Heart right ventricle (tissue), 16 donors: Measurements from ENCODE around the gene SLC28A3. TPM values are rescaled to one million over a fixed set of nuclear protein-coding genes. Genes with fewer than 3 reads are reported as not detected.

ENCODE experiments used
- ATAC-seq, 8 donors: fragments of 200-7000 bp; cut with Tn5 transposase; one replicate each; pipeline ENCODE4 v1.9.1; 2020; ENCODE audit warnings: mild to moderate bottlenecking in 8 of 8, moderate library complexity in 8 of 8, moderate number of reproducible peaks in 1 of 8
- DNase-seq, 2 donors: peaks; one replicate each; pipeline ENCODE4 v3.0.0-alpha.2; 2020
- H3K27ac ChIP-seq, 10 donors: fragments of 200-600 bp; sonication (generic) in 2 of 10; one replicate each; pipeline versions ENCODE4 v1.5.0 to v1.8.0; 2020 to 2022; ENCODE audit warnings: mild to moderate bottlenecking in 3 of 10
- H3K27me3 ChIP-seq, 7 donors: fragments of 200-600 bp; one replicate each; pipeline ENCODE4 v1.8.0; 2021 to 2022; ENCODE audit warnings: mild to moderate bottlenecking in 2 of 7
- H3K36me3 ChIP-seq, 9 donors: fragments of 200-600 bp; sonication (generic) in 1 of 9; one replicate each; pipeline versions ENCODE4 v1.5.0 to v1.8.0; 2020 to 2022; ENCODE audit warnings: mild to moderate bottlenecking in 2 of 9
- H3K4me1 ChIP-seq, 9 donors: fragments of 200-600 bp; sonication (generic) in 1 of 9; one replicate each; pipeline versions ENCODE4 v1.5.0 to v1.8.0; 2020 to 2022; ENCODE audit warnings: mild to moderate bottlenecking in 4 of 9
- H3K4me3 ChIP-seq, 10 donors: fragments of 200-600 bp; sonication (generic) in 2 of 10; one replicate each; pipeline versions ENCODE4 v1.5.0 to v1.8.0; 2020 to 2022; ENCODE audit warnings: mild to moderate bottlenecking in 7 of 10, moderate library complexity in 2 of 10
- H3K9me3 ChIP-seq, 11 donors: fragments of 200-600 bp in 10 of 11; sonication (generic) in 2 of 11; one replicate each; pipeline versions ENCODE4 v1.5.0 to v1.8.0; 2013 to 2022; ENCODE audit warnings: mild to moderate bottlenecking in 2 of 11, control low read depth in 1 of 11, moderate library complexity in 1 of 11
- WGBS, 2 donors: extraction: QIAGEN DNeasy Blood & Tissue Kit; methylation state at CpG; one replicate each; pipeline ENCODE4 v1.1.7; 2013; ENCODE audit warnings: inconsistent platforms in 1 of 2; 5-methylcytosine and 5-hydroxymethylcytosine counted together
- intact Hi-C, 10 donors: fragments of 100-400 bp; cut with DNase I; formaldehyde crosslinking; loops; one replicate each; pipeline versions ENCODE4 v1.11.1 to v1.14.2; 2022
- polyA plus RNA-seq, 2 donors: library from polyadenylated mRNA; stranded (reverse); fragments of 200-250 nt; gene quantifications; one replicate each; pipeline ENCODE4 v1.2.3, GENCODE V29; 2013
- total RNA-seq, 10 donors: library from RNA; stranded (reverse); fragmentation: NEBNext Ultra II Directional in 3 of 10; extraction: Animal tissue kit (Norgen Biotek cat#: 25700) in 3 of 10; gene quantifications; one replicate each; pipeline versions ENCODE4 v1.2.1 to v1.2.4, GENCODE V29; 2021 to 2023
- TF ChIP-seq, protein P1 (sequence below), 9 donors: fragments of 200-600 bp; sonication (generic) in 2 of 9; IDR thresholded peaks; one replicate each; pipeline versions ENCODE4 v1.5.0 to v1.8.0; 2021 to 2022; ENCODE audit warnings: antibody characterized with exemption in 9 of 9, mild to moderate bottlenecking in 5 of 9, moderate library complexity in 1 of 9
- donor health status: Arrhythmogenic right ventricular cardiomyopathy.
- donor health status: ischemic (EF 13 %, LVEDD 7.1; RV severe dilation, severe dysfunction).
- donor health status: healthy with polysubstance abuse.
- donor health status: DM: no; HTN: yes; CAD: no.
- donor health status: DM: no; HTN: no; CAD: no.
- donor health status: ischemic (EF 25% LVEDD 6.9; RV normal size, moderate dysfunction).
- donor health status: ischemic (EF 25% LVEDD 5.7; RV mildly dilated, moderate dysfunction).
- donor health status: healthy.
- donor health status: DM: yes; HTN: yes; CAD: no.
- donor health status: Ischemic cardiomyopathy.
- donor health status: ischemic (EF 35%, LVEDD 5.7; RV mildly dilated, moderate dysfunction).
- donor health status: nonischemic (EF 11% LVEDD 7.7; RV severe dilation, severe dysfunction).
- donor health status: DM: yes; HTN: yes; CAD: no.
- donor health status: PGD.
- donor health status: ischemic (EF 29% LVEDD 5.4; RV normal size, mild dysfunction).
- donor health status: nonischemic (EF 23%, LVEDD 6.1; RV moderate dilation, normal function).

SLC28A3 gene
- total and polyA plus RNA-seq, 12 donors, result 0.01 to 0.65 (median 0.18) TPM; not detected in 1

DNA sequence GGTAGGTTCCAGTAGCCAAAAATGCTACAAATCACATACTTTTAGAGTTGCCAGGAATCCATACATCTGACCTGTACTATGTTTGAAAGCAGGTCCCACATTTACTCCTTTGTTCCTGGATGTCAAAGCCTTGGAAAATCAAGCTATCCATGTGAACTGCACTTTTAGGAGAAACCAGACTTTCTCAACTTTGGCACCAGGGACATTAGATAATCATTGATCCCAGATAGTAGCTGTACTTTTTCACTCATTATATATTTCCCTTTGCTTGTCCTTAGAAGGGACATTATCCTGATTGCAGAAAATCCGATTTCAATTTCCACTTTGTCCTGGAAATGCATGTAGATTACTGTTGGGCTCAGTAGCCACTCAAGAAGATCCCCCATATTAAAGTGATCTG, 44.1 kb upstream of the SLC28A3 start:
- TF ChIP-seq, protein P1, sequence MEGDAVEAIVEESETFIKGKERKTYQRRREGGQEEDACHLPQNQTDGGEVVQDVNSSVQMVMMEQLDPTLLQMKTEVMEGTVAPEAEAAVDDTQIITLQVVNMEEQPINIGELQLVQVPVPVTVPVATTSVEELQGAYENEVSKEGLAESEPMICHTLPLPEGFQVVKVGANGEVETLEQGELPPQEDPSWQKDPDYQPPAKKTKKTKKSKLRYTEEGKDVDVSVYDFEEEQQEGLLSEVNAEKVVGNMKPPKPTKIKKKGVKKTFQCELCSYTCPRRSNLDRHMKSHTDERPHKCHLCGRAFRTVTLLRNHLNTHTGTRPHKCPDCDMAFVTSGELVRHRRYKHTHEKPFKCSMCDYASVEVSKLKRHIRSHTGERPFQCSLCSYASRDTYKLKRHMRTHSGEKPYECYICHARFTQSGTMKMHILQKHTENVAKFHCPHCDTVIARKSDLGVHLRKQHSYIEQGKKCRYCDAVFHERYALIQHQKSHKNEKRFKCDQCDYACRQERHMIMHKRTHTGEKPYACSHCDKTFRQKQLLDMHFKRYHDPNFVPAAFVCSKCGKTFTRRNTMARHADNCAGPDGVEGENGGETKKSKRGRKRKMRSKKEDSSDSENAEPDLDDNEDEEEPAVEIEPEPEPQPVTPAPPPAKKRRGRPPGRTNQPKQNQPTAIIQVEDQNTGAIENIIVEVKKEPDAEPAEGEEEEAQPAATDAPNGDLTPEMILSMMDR (IDR thresholded peaks at IDR 0.05), result no peak
- H3K4me1 ChIP-seq, result peaks cover 0 to 27% (median 8%) of the 10 kb centered on the region in 9 donors
- intact Hi-C loops, result no loop called here
- DNase-seq (no peak), ATAC-seq (no peak)
- H3K36me3 ChIP-seq, result no peaks in the 10 kb centered on the region
- no peak overlapping the region for H3K4me3 ChIP-seq
- no peak overlapping the region for H3K27ac ChIP-seq
- no peaks in the 10 kb centered on the region for H3K9me3 ChIP-seq
- no peaks in the 10 kb centered on the region for H3K27me3 ChIP-seq
- WGBS, 2 donors, result 82 to 93% methylated on average over 1 of the region's 1 CpG

DNA sequence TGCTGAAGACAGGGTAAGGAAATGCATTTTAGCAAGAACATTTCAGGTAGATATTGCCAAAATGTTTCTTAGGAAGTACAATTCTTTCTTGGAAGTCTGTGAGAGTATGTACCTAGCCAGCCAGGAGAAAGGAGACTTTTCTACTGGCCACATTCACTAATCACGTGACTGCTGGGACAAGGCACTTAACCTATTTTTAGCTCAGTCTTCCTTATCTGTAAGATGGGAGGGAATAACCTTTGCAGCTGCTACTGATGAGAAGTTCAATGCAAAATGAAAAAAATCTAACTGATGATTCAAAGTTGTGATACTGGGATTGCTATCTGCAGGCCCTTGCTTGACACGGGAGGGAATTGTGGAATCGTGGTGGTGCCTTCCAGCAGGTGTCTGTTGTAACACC, 42.6 kb upstream of the SLC28A3 start:
- intact Hi-C loops, result no loop called here

DNA sequence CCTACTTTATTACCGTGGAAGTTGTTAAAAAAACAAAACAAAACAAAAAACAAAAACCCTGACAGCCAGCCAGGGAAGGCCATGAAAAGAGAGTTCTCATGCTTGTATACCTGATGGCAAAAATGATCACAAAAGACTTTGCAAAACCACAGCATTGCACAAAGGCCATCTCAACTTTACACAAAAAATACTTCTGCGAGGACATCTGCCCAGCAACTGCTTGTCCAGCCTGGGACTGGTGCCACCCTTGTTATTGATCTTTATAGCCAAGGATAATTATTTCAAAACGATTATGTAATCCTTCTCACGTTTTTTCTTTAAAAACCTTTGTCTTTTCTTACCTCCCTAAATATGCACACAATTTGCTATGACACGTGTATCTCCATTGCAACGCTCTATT, 42.2 kb upstream of the SLC28A3 start:
- H3K36me3 ChIP-seq, result no peaks in the 10 kb centered on the region
- TF ChIP-seq, protein P1 (IDR thresholded peaks at IDR 0.05), result no peak
- 70 to 71% methylated on average over 6 of the region's 6 CpGs for WGBS, 2 donors
- peak overlapping the region in 1 of 10 donors; percentile 4 for H3K27ac ChIP-seq
- no peak overlapping the region for H3K4me3 ChIP-seq
- H3K9me3 ChIP-seq, result no peaks in the 10 kb centered on the region
- DNase-seq, result no peak
- intact Hi-C loops, result no loop called here
- ATAC-seq, result no peak
- no peaks in the 10 kb centered on the region for H3K27me3 ChIP-seq
- H3K4me1 ChIP-seq, result peaks cover 0 to 27% (median 8%) of the 10 kb centered on the region in 9 donors

More for the DNA sequence above, 42.6 kb upstream of the SLC28A3 start:
- Histone ChIP-seq H3K4me1 (peaks cover 0 to 27% (median 8%) of the 10 kb centered on the region in 9 donors), H3K36me3 (no peaks in the 10 kb centered on the region), H3K4me3 (no peak overlapping the region), H3K9me3 (no peaks in the 10 kb centered on the region), H3K27me3 (no peaks in the 10 kb centered on the region), H3K27ac (peak overlapping the region in 1 of 10 donors; percentile 4)
- TF ChIP-seq, protein P1 (IDR thresholded peaks at IDR 0.05), result no peak
- DNase-seq, result no peak
- WGBS, 2 donors, result 22 to 35% methylated on average over 3 of the region's 3 CpGs
- ATAC-seq, result peak in 5 of 8 donors; percentile 54 to 72 (median 62)

DNA sequence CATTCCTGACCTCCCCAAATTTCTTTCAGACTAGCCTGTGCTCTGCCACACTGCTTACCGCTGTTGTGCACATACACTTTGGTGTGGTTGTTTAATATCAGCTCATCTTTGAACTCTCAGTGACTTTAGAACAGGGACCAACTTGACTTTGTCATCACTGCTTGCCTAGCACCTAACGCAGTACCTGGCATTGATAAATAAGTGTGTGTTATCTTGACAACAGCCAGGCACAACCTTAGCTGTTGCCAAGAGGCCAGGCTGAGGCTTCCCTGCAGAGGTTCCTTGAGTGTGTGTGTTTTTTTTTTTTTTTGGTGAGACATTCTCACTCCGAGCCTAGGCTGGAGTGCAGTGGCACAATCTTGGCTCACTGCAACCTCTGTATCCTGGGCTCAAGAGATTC, 41.0 kb upstream of the SLC28A3 start:
- TF ChIP-seq, protein P1 (IDR thresholded peaks at IDR 0.05), result no peak
- Histone ChIP-seq H3K36me3 (no peaks in the 10 kb centered on the region), H3K27me3 (no peaks in the 10 kb centered on the region), H3K4me1 (peaks cover 0 to 27% (median 8%) of the 10 kb centered on the region in 9 donors), H3K9me3 (no peaks in the 10 kb centered on the region), H3K4me3 (no peak overlapping the region), H3K27ac (peak overlapping the region in 2 of 10 donors; percentile 13 to 60)
- peak in 1 of 2 donors; percentile 36 for DNase-seq
- ATAC-seq, result peak; percentile 34 to 93 (median 77)
- intact Hi-C loops, result no loop called here
- WGBS, 2 donors, result 38 to 55% methylated on average over 3 of the region's 3 CpGs
